Mucosa of rectum (tissue), 2 donors: ENCODE data around the gene SYNDIG1.

ENCODE experiments used
- H3K27ac ChIP-seq, 2 donors: one replicate each; pipeline ENCODE4 v1.7.0; 2013; ENCODE audit warnings: inconsistent platforms in 2 of 2, low read depth in 2 of 2, low read length in 2 of 2
- H3K27me3 ChIP-seq, 2 donors: one replicate each; pipeline ENCODE4 v1.7.0; 2013; ENCODE audit warnings: low read length in 2 of 2; ENCODE audit not compliant: control insufficient read depth in 2 of 2, insufficient read depth in 2 of 2
- H3K36me3 ChIP-seq, 2 donors: one replicate each; pipeline ENCODE4 v1.7.0; 2013; ENCODE audit warnings: low read length in 2 of 2; ENCODE audit not compliant: control insufficient read depth in 2 of 2, insufficient read depth in 2 of 2
- H3K4me1 ChIP-seq, 2 donors: one replicate each; pipeline ENCODE4 v1.7.0; 2013; ENCODE audit warnings: low read length in 2 of 2, mild to moderate bottlenecking in 1 of 2; ENCODE audit not compliant: control insufficient read depth in 2 of 2, insufficient read depth in 2 of 2
- H3K4me3 ChIP-seq, 2 donors: one replicate each; pipeline ENCODE4 v1.7.0; 2013; ENCODE audit warnings: low read length in 2 of 2
- H3K9ac ChIP-seq, 2 donors: one replicate each; pipeline ENCODE4 v1.7.0; 2013; ENCODE audit warnings: low read length in 2 of 2, low read depth in 1 of 2, mild to moderate bottlenecking in 1 of 2
- H3K9me3 ChIP-seq, 2 donors: one replicate each; pipeline ENCODE4 v1.7.0; 2013; ENCODE audit warnings: low read length in 2 of 2; ENCODE audit not compliant: control insufficient read depth in 2 of 2
- donor health status: healthy.
- donor health status: Normal muscosa, but diverticular disease.

The SYNDIG1 gene

DNA sequence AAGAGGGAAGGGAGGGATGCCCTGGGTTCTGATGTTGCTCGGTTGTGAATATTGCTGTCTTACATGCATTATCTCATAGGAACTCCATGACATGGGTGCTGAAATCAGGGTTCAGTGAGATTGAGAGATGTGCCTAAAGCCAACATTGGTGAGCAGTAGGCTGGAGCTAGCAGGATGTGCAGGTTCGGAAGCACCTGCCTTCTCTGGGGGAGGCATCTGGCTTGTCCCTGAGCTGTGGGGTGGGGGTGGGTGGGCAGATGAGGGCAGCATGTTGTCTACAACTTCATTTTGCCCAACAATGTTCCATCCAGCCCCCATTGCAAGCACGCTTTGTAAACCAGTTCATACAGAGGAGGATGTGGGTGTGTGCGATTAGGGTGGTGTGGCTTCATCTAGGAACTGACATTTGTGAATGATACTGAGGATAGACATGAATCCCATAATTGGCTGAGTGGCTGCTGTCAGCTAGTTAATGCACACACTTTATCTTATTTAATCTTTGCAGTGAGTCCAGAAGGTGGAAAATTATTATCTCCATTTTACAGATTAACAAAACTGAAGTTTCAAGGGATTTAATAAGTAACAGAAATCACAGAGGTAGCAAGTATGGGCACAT lies 119.4 kb downstream of the SYNDIG1 start:
- no peak overlapping the region for H3K4me3 ChIP-seq
- H3K4me1 ChIP-seq = no peaks in the 10 kb centered on the region
- no peak overlapping the region for H3K9ac ChIP-seq
- H3K9me3 ChIP-seq = no peaks in the 10 kb centered on the region
- no peaks in the 10 kb centered on the region for H3K27me3 ChIP-seq
- H3K36me3 ChIP-seq = no peaks in the 10 kb centered on the region
- no peak overlapping the region for H3K27ac ChIP-seq

DNA sequence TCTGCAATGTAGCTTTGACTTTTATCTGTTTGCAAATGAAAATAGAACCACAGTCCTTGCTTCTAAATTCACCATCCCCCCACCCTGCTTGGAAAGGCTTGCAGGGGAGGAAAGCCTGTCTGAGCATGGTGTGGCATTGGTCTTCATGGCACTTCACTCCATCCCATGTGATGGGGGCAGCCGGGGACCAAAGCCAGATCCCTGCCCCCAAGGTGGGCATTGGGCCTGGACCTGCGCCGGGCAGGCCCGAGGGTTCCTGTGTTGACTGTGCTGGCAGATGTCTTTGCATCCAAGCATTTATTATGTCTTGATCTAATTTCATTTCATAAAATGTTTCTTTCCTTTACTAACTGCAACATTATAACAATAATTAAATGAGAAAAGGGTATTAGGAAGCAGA lies 120.0 kb downstream of the SYNDIG1 start:
- no peaks in the 10 kb centered on the region for H3K4me1 ChIP-seq
- H3K27me3 ChIP-seq = no peaks in the 10 kb centered on the region
- no peak overlapping the region for H3K4me3 ChIP-seq
- H3K9me3 ChIP-seq = no peaks in the 10 kb centered on the region
- H3K36me3 ChIP-seq = no peaks in the 10 kb centered on the region
- no peak overlapping the region for H3K9ac ChIP-seq
- H3K27ac ChIP-seq = no peak overlapping the region

DNA sequence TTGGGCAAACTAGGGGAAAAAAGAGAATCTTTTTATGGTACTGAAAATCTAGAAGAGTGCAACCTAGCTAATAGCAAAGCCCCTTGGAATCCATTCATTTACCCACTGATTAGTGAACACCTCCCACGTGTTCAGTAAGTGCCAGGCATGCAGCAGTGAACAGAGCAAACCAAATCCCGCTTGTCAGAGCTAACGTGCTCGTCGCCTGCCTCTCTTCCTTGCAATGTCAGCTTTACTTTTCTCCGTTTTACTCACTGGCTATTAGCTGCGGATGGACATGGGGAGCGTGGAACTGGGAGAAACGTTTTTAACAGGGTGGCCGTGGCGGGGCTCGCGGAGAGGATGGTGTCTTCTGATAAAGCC lies 120.4 kb downstream of the SYNDIG1 start:
- Histone ChIP-seq H3K27ac (no peak overlapping the region), H3K4me1 (no peaks in the 10 kb centered on the region), H3K4me3 (no peak overlapping the region), H3K9ac (no peak overlapping the region), H3K36me3 (no peaks in the 10 kb centered on the region), H3K9me3 (no peaks in the 10 kb centered on the region), H3K27me3 (no peaks in the 10 kb centered on the region)

GRCh38 chr20:24590178-24590982 lies 121.0 kb downstream of the SYNDIG1 start:
- Histone ChIP-seq H3K27ac (no peak overlapping the region), H3K36me3 (no peaks in the 10 kb centered on the region), H3K9me3 (no peaks in the 10 kb centered on the region), H3K4me3 (no peak overlapping the region), H3K4me1 (no peaks in the 10 kb centered on the region), H3K9ac (no peak overlapping the region), H3K27me3 (no peaks in the 10 kb centered on the region)

- Histone ChIP-seq H3K4me3 (no peak overlapping the region), H3K27ac (no peak overlapping the region), H3K4me1 (no peaks in the 10 kb centered on the region), H3K27me3 (no peaks in the 10 kb centered on the region), H3K9ac (no peak overlapping the region), H3K9me3 (peaks cover 0 to 2% of the 10 kb centered on the region in 2 donors), H3K36me3 (no peaks in the 10 kb centered on the region)
Measured at GRCh38 chr20:24597051-24597450, 127.6 kb downstream of the SYNDIG1 start.

- no peaks in the 10 kb centered on the region for H3K36me3 ChIP-seq
- H3K9me3 ChIP-seq = peaks cover 0 to 2% of the 10 kb centered on the region in 2 donors
- H3K27ac ChIP-seq = no peak overlapping the region
- no peak overlapping the region for H3K4me3 ChIP-seq
- H3K9ac ChIP-seq = no peak overlapping the region
- H3K4me1 ChIP-seq = no peaks in the 10 kb centered on the region
- H3K27me3 ChIP-seq = no peaks in the 10 kb centered on the region
Measured at GRCh38 chr20:24598346-24598745, 128.9 kb downstream of the SYNDIG1 start.

- Histone ChIP-seq H3K4me1 (no peaks in the 10 kb centered on the region), H3K27me3 (no peaks in the 10 kb centered on the region), H3K9ac (no peak overlapping the region), H3K27ac (no peak overlapping the region), H3K9me3 (peaks cover 0 to 2% of the 10 kb centered on the region in 2 donors), H3K36me3 (no peaks in the 10 kb centered on the region), H3K4me3 (no peak overlapping the region)
Measured at GRCh38 chr20:24598996-24599395, 129.6 kb downstream of the SYNDIG1 start.

- peaks cover 0 to 2% of the 10 kb centered on the region in 2 donors for H3K9me3 ChIP-seq
- no peaks in the 10 kb centered on the region for H3K36me3 ChIP-seq
- H3K27me3 ChIP-seq = no peaks in the 10 kb centered on the region
- no peak overlapping the region for H3K4me3 ChIP-seq
- no peak overlapping the region for H3K9ac ChIP-seq
- no peak overlapping the region for H3K27ac ChIP-seq
- H3K4me1 ChIP-seq = no peaks in the 10 kb centered on the region
Measured at GRCh38 chr20:24600012-24600411, 130.6 kb downstream of the SYNDIG1 start.

- H3K9ac ChIP-seq = no peak overlapping the region
- H3K4me1 ChIP-seq = no peaks in the 10 kb centered on the region
- H3K4me3 ChIP-seq = no peak overlapping the region
- peaks cover 0 to 2% of the 10 kb centered on the region in 2 donors for H3K9me3 ChIP-seq
- no peaks in the 10 kb centered on the region for H3K27me3 ChIP-seq
- H3K27ac ChIP-seq = no peak overlapping the region
- H3K36me3 ChIP-seq = no peaks in the 10 kb centered on the region
Measured at GRCh38 chr20:24603454-24603853, 134.0 kb downstream of the SYNDIG1 start.

- no peaks in the 10 kb centered on the region for H3K36me3 ChIP-seq
- H3K27ac ChIP-seq = no peak overlapping the region
- no peaks in the 10 kb centered on the region for H3K4me1 ChIP-seq
- no peaks in the 10 kb centered on the region for H3K27me3 ChIP-seq
- no peak overlapping the region for H3K4me3 ChIP-seq
- H3K9me3 ChIP-seq = peaks cover 0 to 2% of the 10 kb centered on the region in 2 donors
- no peak overlapping the region for H3K9ac ChIP-seq
Measured at GRCh38 chr20:24604966-24605665, 135.7 kb downstream of the SYNDIG1 start.
